Neural cell (in vitro differentiated cells): ENCODE results near the gene THRAP3. TPM values are rescaled to one million over a fixed set of nuclear protein-coding genes. Genes with fewer than 3 reads are reported as not detected.

ENCODE experiments used
- H2AFZ ChIP-seq: fragments of 200-600, 300-800 bp; sonication (generic), shearing (Covaris generic); 2 replicates; pipeline ENCODE4 v1.6.0; 2014; ENCODE audit warnings: low read depth, mild to moderate bottlenecking, antibody characterized with exemption, low read length, moderate library complexity
- H3F3A ChIP-seq: fragments of 200-600 bp; shearing (Covaris generic); 2 replicates; pipeline ENCODE4 v1.6.1; 2016; ENCODE audit warnings: mild to moderate bottlenecking, moderate library complexity, mixed read lengths, antibody characterized with exemption, low read length; ENCODE audit not compliant: insufficient read depth, poor library complexity, severe bottlenecking
- H3K27ac ChIP-seq: fragments of 200-600, 300-800 bp; sonication (generic), shearing (Covaris generic); 2 replicates; pipeline ENCODE4 v1.5.1; 2014; ENCODE audit warnings: mild to moderate bottlenecking, low read length, moderate library complexity
- H3K27me3 ChIP-seq: fragments of 300-800, 200-600 bp; sonication (generic), shearing (Covaris generic); 2 replicates; pipeline ENCODE4 v1.6.0; 2014; ENCODE audit warnings: mild to moderate bottlenecking, low read depth, low read length, moderate library complexity; ENCODE audit not compliant: insufficient read depth
- H3K36me3 ChIP-seq: fragments of 300-800, 200-600 bp; sonication (generic), shearing (Covaris generic); 2 replicates; pipeline ENCODE4 v1.5.1; 2014; ENCODE audit warnings: mild to moderate bottlenecking, antibody characterized with exemption, low read length, moderate library complexity; ENCODE audit not compliant: insufficient read depth
- H3K4me2 ChIP-seq: fragments of 300-800, 200-600 bp; sonication (generic), shearing (Covaris generic); 2 replicates; pipeline ENCODE4 v1.6.0; 2014; ENCODE audit warnings: mild to moderate bottlenecking, low read length
- H3K4me3 ChIP-seq: fragments of 300-800, 200-600 bp; sonication (generic), shearing (Covaris generic); 2 replicates; pipeline ENCODE4 v1.5.1; 2014; ENCODE audit warnings: mild to moderate bottlenecking, low read length, moderate library complexity
- H3K79me2 ChIP-seq: fragments of 200-600 bp; shearing (Covaris generic); replicated peaks from 2 replicates; pipeline ENCODE4 v1.6.0; 2014; ENCODE audit warnings: mild to moderate bottlenecking, low read length, moderate library complexity; ENCODE audit not compliant: insufficient read depth
- H3K9ac ChIP-seq: fragments of 300-800, 200-600 bp; sonication (generic), shearing (Covaris generic); 2 replicates; pipeline ENCODE4 v1.6.1; 2016; ENCODE audit warnings: mild to moderate bottlenecking, low read length, mixed read lengths
- H3K9me2 ChIP-seq: fragments of 200-600 bp; shearing (Covaris generic); 2 replicates; pipeline ENCODE4 v1.6.1; 2016; ENCODE audit warnings: mild to moderate bottlenecking, low read length, mixed read lengths; ENCODE audit not compliant: insufficient read depth
- H3K9me3 ChIP-seq: fragments of 200-600, 300-800 bp; sonication (generic), shearing (Covaris generic); 2 replicates; pipeline ENCODE4 v1.6.1; 2016; ENCODE audit warnings: mild to moderate bottlenecking, mixed run types, low read length, moderate library complexity, mixed read lengths
- H4K20me1 ChIP-seq: fragments of 200-600 bp; shearing (Covaris generic); 2 replicates; pipeline ENCODE4 v1.6.1; 2016; ENCODE audit warnings: mild to moderate bottlenecking, mixed run types; ENCODE audit not compliant: insufficient read depth
- CTCF ChIP-seq: fragments of 450-650 bp; IDR thresholded peaks from 2 replicates; pipeline ENCODE4 v1.5.1; 2014; ENCODE audit warnings: antibody characterized with exemption, mild to moderate bottlenecking, moderate library complexity; ENCODE audit not compliant: poor library complexity, severe bottlenecking
- EP300 ChIP-seq: fragments of 450-650 bp; conservative IDR thresholded peaks from 2 replicates; pipeline ENCODE4 v1.6.1; 2014; ENCODE audit warnings: antibody characterized with exemption, mild to moderate bottlenecking, moderate library complexity; ENCODE audit not compliant: poor library complexity, severe bottlenecking
- EZH2 ChIP-seq: fragments of 200-600, 300-800 bp; shearing (Covaris generic), sonication (generic); IDR thresholded peaks from 2 replicates; pipeline ENCODE4 v1.6.1; 2014; ENCODE audit warnings: antibody characterized with exemption, low read length, borderline replicate concordance, mild to moderate bottlenecking; ENCODE audit not compliant: insufficient read depth, poor library complexity, severe bottlenecking
- MXI1 ChIP-seq: fragments of 450-650 bp; conservative IDR thresholded peaks from 2 replicates; pipeline ENCODE4 v1.6.1; 2014; ENCODE audit warnings: antibody characterized with exemption, mild to moderate bottlenecking; ENCODE audit not compliant: poor library complexity, severe bottlenecking
- POLR2AphosphoS5 ChIP-seq: IDR thresholded peaks from 2 replicates; pipeline ENCODE4 v1.6.1; 2012
- RAD21 ChIP-seq: fragments of 450-650 bp; conservative IDR thresholded peaks from 2 replicates; pipeline ENCODE4 v1.6.1; 2014; ENCODE audit warnings: antibody characterized with exemption, mild to moderate bottlenecking, moderate library complexity
- SMC3 ChIP-seq: fragments of 450-650 bp; conservative IDR thresholded peaks from 2 replicates; pipeline ENCODE4 v1.6.1; 2014; ENCODE audit warnings: antibody characterized with exemption, mild to moderate bottlenecking, moderate library complexity; ENCODE audit not compliant: poor library complexity
- TAF1 ChIP-seq: IDR thresholded peaks from 2 replicates; pipeline ENCODE4 v1.6.1; 2012; ENCODE audit warnings: low read depth
- polyA plus RNA-seq: library from polyadenylated mRNA; depleted of rRNA; stranded (reverse); fragments of >200 nt; gene quantifications from 2 replicates; pipeline ENCODE4 v1.2.3, GENCODE V29; 2014
- TF ChIP-seq, protein P1 (sequence below): IDR thresholded peaks from 2 replicates; pipeline ENCODE4 v1.6.1; 2012; ENCODE audit warnings: borderline replicate concordance

THRAP3 gene
- polyA plus RNA-seq, 1 donor from 2014 or later = 54.4 TPM

- peaks cover 2% of the 10 kb centered on the region for H3K79me2 ChIP-seq
- H3K4me3 ChIP-seq = peak overlapping the region; percentile 13
- H3K36me3 ChIP-seq = peaks cover 7% of the 10 kb centered on the region
- H3K9me3 ChIP-seq = no peaks in the 10 kb centered on the region
- H3K27ac ChIP-seq = no peak overlapping the region
- H4K20me1 ChIP-seq = peaks cover 4% of the 10 kb centered on the region
- peak overlapping the region; percentile 14 for H3K9ac ChIP-seq
- no peaks in the 10 kb centered on the region for H3K9me2 ChIP-seq
- no peak for TF ChIP-seq SMC3
- no peak for TF ChIP-seq EZH2
- TF ChIP-seq EP300 = no peak
- no peak overlapping the region for H3K4me2 ChIP-seq
- H3K27me3 ChIP-seq = no peaks in the 10 kb centered on the region
- H3F3A ChIP-seq = no peaks in the 10 kb centered on the region
- H2AFZ ChIP-seq = no peak overlapping the region
Measured at GRCh38 chr1:36175137-36176095, 48.8 kb upstream of the THRAP3 start.

GRCh38 chr1:36176106-36176949 lies 47.9 kb upstream of the THRAP3 start:
- H3F3A ChIP-seq = no peaks in the 10 kb centered on the region
- no peaks in the 10 kb centered on the region for H3K79me2 ChIP-seq
- no peak overlapping the region for H3K4me2 ChIP-seq
- no peak overlapping the region for H3K27ac ChIP-seq
- H2AFZ ChIP-seq = no peak overlapping the region
- H3K36me3 ChIP-seq = peaks cover 10% of the 10 kb centered on the region
- H3K27me3 ChIP-seq = no peaks in the 10 kb centered on the region
- H3K9me2 ChIP-seq = no peaks in the 10 kb centered on the region
- TF ChIP-seq CTCF = no peak
- no peak for TF ChIP-seq SMC3
- no peak for TF ChIP-seq RAD21
- no peak for TF ChIP-seq EP300
- TF ChIP-seq POLR2AphosphoS5 = no peak
- TF ChIP-seq MXI1 = no peak
- TF ChIP-seq EZH2 = no peak
- no peak for TF ChIP-seq TAF1
- TF ChIP-seq, protein P1, sequence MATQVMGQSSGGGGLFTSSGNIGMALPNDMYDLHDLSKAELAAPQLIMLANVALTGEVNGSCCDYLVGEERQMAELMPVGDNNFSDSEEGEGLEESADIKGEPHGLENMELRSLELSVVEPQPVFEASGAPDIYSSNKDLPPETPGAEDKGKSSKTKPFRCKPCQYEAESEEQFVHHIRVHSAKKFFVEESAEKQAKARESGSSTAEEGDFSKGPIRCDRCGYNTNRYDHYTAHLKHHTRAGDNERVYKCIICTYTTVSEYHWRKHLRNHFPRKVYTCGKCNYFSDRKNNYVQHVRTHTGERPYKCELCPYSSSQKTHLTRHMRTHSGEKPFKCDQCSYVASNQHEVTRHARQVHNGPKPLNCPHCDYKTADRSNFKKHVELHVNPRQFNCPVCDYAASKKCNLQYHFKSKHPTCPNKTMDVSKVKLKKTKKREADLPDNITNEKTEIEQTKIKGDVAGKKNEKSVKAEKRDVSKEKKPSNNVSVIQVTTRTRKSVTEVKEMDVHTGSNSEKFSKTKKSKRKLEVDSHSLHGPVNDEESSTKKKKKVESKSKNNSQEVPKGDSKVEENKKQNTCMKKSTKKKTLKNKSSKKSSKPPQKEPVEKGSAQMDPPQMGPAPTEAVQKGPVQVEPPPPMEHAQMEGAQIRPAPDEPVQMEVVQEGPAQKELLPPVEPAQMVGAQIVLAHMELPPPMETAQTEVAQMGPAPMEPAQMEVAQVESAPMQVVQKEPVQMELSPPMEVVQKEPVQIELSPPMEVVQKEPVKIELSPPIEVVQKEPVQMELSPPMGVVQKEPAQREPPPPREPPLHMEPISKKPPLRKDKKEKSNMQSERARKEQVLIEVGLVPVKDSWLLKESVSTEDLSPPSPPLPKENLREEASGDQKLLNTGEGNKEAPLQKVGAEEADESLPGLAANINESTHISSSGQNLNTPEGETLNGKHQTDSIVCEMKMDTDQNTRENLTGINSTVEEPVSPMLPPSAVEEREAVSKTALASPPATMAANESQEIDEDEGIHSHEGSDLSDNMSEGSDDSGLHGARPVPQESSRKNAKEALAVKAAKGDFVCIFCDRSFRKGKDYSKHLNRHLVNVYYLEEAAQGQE = no peak
- peaks cover 4% of the 10 kb centered on the region for H4K20me1 ChIP-seq
- no peaks in the 10 kb centered on the region for H3K9me3 ChIP-seq
- H3K9ac ChIP-seq = peak overlapping the region; percentile 14
- no peak overlapping the region for H3K4me3 ChIP-seq
